BE2C (cell line): ENCODE results near the gene CREBRF.

Experiments used
- DNase-seq: peaks from one replicate; pipeline ENCODE4 v3.0.0-alpha.2; 2020
- H3K27me3 ChIP-seq: fragments of 250-450 bp; sonication (Bioruptor Pico); 2 replicates; pipeline ENCODE4 v1.5.1; 2020; ENCODE audit warnings: mild to moderate bottlenecking
- H3K36me3 ChIP-seq: fragments of 250-450 bp; sonication (Bioruptor Pico); 2 replicates; pipeline ENCODE4 v1.5.1; 2020; ENCODE audit warnings: mild to moderate bottlenecking
- H3K4me1 ChIP-seq: fragments of 250-450 bp; sonication (Bioruptor Pico); 2 replicates; pipeline ENCODE4 v1.5.1; 2020
- H3K4me3 ChIP-seq: 2 replicates; pipeline ENCODE4 v1.5.1; 2011; ENCODE audit warnings: low read depth, low read length
- H3K9me3 ChIP-seq: fragments of 250-450 bp; sonication (Bioruptor Pico); 2 replicates; pipeline ENCODE4 v1.5.1; 2020
- CTCF ChIP-seq: IDR thresholded peaks from 2 replicates; pipeline ENCODE4 v1.5.1; 2012; ENCODE audit warnings: mild to moderate bottlenecking, low read depth, low read length

CREBRF gene

GRCh38 chr5:173175523-173175922 lies 119.4 kb downstream of the CREBRF start:
- H3K27me3 ChIP-seq = peaks cover 12% of the 10 kb centered on the region
- H3K4me3 ChIP-seq = no peak overlapping the region
- no peaks in the 10 kb centered on the region for H3K9me3 ChIP-seq
- H3K4me1 ChIP-seq = no peaks in the 10 kb centered on the region
- TF ChIP-seq CTCF = no peak
- H3K36me3 ChIP-seq = no peaks in the 10 kb centered on the region
- no peak for DNase-seq

GRCh38 chr5:173178369-173178910 lies 122.3 kb downstream of the CREBRF start:
- no peak for DNase-seq
- no peaks in the 10 kb centered on the region for H3K36me3 ChIP-seq
- TF ChIP-seq CTCF = no peak
- peaks cover 16% of the 10 kb centered on the region for H3K27me3 ChIP-seq
- H3K4me3 ChIP-seq = no peak overlapping the region
- H3K9me3 ChIP-seq = no peaks in the 10 kb centered on the region
- H3K4me1 ChIP-seq = no peaks in the 10 kb centered on the region

GRCh38 chr5:173180331-173180730 lies 124.2 kb downstream of the CREBRF start:
- no peak overlapping the region for H3K4me3 ChIP-seq
- no peaks in the 10 kb centered on the region for H3K36me3 ChIP-seq
- H3K9me3 ChIP-seq = no peaks in the 10 kb centered on the region
- TF ChIP-seq CTCF = no peak
- H3K27me3 ChIP-seq = peaks cover 11% of the 10 kb centered on the region
- DNase-seq = no peak
- no peaks in the 10 kb centered on the region for H3K4me1 ChIP-seq

- no peak overlapping the region for H3K4me3 ChIP-seq
- no peak for DNase-seq
- no peaks in the 10 kb centered on the region for H3K9me3 ChIP-seq
- no peaks in the 10 kb centered on the region for H3K4me1 ChIP-seq
- TF ChIP-seq CTCF = peak; percentile 26
- H3K27me3 ChIP-seq = peaks cover 12% of the 10 kb centered on the region
- H3K36me3 ChIP-seq = no peaks in the 10 kb centered on the region
Measured at GRCh38 chr5:173187054-173187743, 131.0 kb downstream of the CREBRF start.

- no peaks in the 10 kb centered on the region for H3K36me3 ChIP-seq
- no peak for DNase-seq
- no peak for TF ChIP-seq CTCF
- peaks cover 12% of the 10 kb centered on the region for H3K27me3 ChIP-seq
- H3K9me3 ChIP-seq = no peaks in the 10 kb centered on the region
- no peak overlapping the region for H3K4me3 ChIP-seq
- no peaks in the 10 kb centered on the region for H3K4me1 ChIP-seq
Measured at GRCh38 chr5:173188280-173188679, 132.1 kb downstream of the CREBRF start.
